GM23338 (cell line): ENCODE results near the gene PDHX. TPM values are rescaled to one million over a fixed set of nuclear protein-coding genes. Genes with fewer than 3 reads are reported as not detected.

Source experiments
- ATAC-seq: fragments of 200-7000 bp; cut with Tn5 transposase; 3 replicates; pipeline ENCODE4 v1.9.1; 2020
- DNase-seq: peaks from one replicate; pipeline ENCODE4 v3.0.0-alpha.2; 2015; ENCODE audit warnings: low spot score
- H2AFZ ChIP-seq: fragments of 200-600 bp; sonication (generic); 2 replicates; pipeline ENCODE4 v1.8.0; 2016; ENCODE audit warnings: antibody characterized with exemption, mild to moderate bottlenecking, moderate library complexity
- H3F3A ChIP-seq: fragments of 200-600 bp; sonication (generic); replicated peaks from 2 replicates; pipeline ENCODE4 v1.8.0; 2017; ENCODE audit warnings: antibody characterized with exemption, mixed run types, low read depth
- H3K27ac ChIP-seq: fragments of 200-600 bp; sonication (generic); 2 replicates; pipeline ENCODE4 v1.6.1; 2016; ENCODE audit warnings: low read depth
- H3K27me3 ChIP-seq: fragments of 200-600 bp; sonication (generic); 2 replicates; pipeline ENCODE4 v1.8.0; 2016; ENCODE audit warnings: mild to moderate bottlenecking, mixed run types, moderate library complexity; ENCODE audit not compliant: insufficient read depth
- H3K36me3 ChIP-seq: fragments of 200-600 bp; sonication (generic); 2 replicates; pipeline ENCODE4 v1.8.0; 2016; ENCODE audit warnings: mild to moderate bottlenecking; ENCODE audit not compliant: insufficient read depth
- H3K4me1 ChIP-seq: fragments of 200-600 bp; sonication (generic); 2 replicates; pipeline ENCODE4 v1.8.0; 2016; ENCODE audit warnings: mild to moderate bottlenecking, moderate library complexity; ENCODE audit not compliant: insufficient read depth
- H3K4me2 ChIP-seq: fragments of 200-600 bp; sonication (generic); 2 replicates; pipeline ENCODE4 v1.7.1; 2017; ENCODE audit warnings: mixed run types
- H3K4me3 ChIP-seq: fragments of 200-600 bp; sonication (generic); 2 replicates; pipeline ENCODE4 v1.6.1; 2016; ENCODE audit warnings: mixed run types
- H3K79me2 ChIP-seq: fragments of 200-600 bp; sonication (generic); replicated peaks from 2 replicates; pipeline ENCODE4 v1.8.0; 2017; ENCODE audit warnings: mild to moderate bottlenecking; ENCODE audit not compliant: insufficient read depth
- H3K9me2 ChIP-seq: fragments of 200-600 bp; sonication (generic); 2 replicates; pipeline ENCODE4 v1.8.0; 2017; ENCODE audit not compliant: insufficient read depth
- H4K20me1 ChIP-seq: fragments of 200-600 bp; sonication (generic); replicated peaks from 2 replicates; pipeline ENCODE4 v1.8.0; 2017; ENCODE audit warnings: mild to moderate bottlenecking; ENCODE audit not compliant: insufficient read depth
- H3K27ac Mint-ChIP-seq: 2 replicates; pipeline ENCODE4 v1.8.0; 2020; ENCODE audit warnings: inconsistent platforms, mild to moderate bottlenecking, moderate library complexity, mixed read lengths
- H3K27me3 Mint-ChIP-seq: 3 replicates; pipeline ENCODE4 v1.8.0; 2022; ENCODE audit warnings: low read depth, mild to moderate bottlenecking, moderate library complexity, mixed read lengths, inconsistent platforms; ENCODE audit not compliant: insufficient read depth, poor library complexity
- H3K36me3 Mint-ChIP-seq: 3 replicates; pipeline ENCODE4 v1.8.0; 2021; ENCODE audit warnings: low read depth, mild to moderate bottlenecking, inconsistent platforms, moderate library complexity, mixed read lengths
- H3K4me1 Mint-ChIP-seq: 3 replicates; pipeline ENCODE4 v1.8.0; 2020; ENCODE audit warnings: mild to moderate bottlenecking, inconsistent platforms, mixed read lengths
- H3K4me3 Mint-ChIP-seq: 3 replicates; pipeline ENCODE4 v1.8.0; 2021; ENCODE audit warnings: moderate library complexity, mild to moderate bottlenecking, inconsistent platforms, mixed read lengths
- H3K9me3 Mint-ChIP-seq: 3 replicates; pipeline ENCODE4 v1.8.0; 2020; ENCODE audit warnings: moderate library complexity, mild to moderate bottlenecking, inconsistent platforms, mixed read lengths
- CREB1 ChIP-seq: fragments of 250-450 bp; sonication (Bioruptor Pico); IDR thresholded peaks from 2 replicates; pipeline ENCODE4 v1.5.0; 2020; ENCODE audit warnings: low read depth, mild to moderate bottlenecking, moderate library complexity
- EZH2 ChIP-seq: fragments of 200-600 bp; sonication (generic); IDR thresholded peaks from one replicate; pipeline ENCODE4 v1.8.0; 2017; ENCODE audit warnings: antibody characterized with exemption, mild to moderate bottlenecking, low read depth; ENCODE audit not compliant: unreplicated experiment
- EZH2phosphoT487 ChIP-seq: fragments of 200-600 bp; sonication (generic); IDR thresholded peaks from one replicate; pipeline ENCODE4 v1.8.1; 2018; ENCODE audit warnings: antibody characterized with exemption; ENCODE audit not compliant: unreplicated experiment
- JUNB ChIP-seq: IDR thresholded peaks from one replicate; pipeline ENCODE4 v1.6.1; 2016; ENCODE audit warnings: antibody characterized with exemption; ENCODE audit not compliant: unreplicated experiment
- NANOG ChIP-seq: IDR thresholded peaks from 2 replicates; pipeline ENCODE4 v1.6.1; 2016; ENCODE audit warnings: antibody characterized with exemption, borderline replicate concordance
- POLR2AphosphoS5 ChIP-seq: IDR thresholded peaks from 2 replicates; pipeline ENCODE4 v1.6.1; 2016; ENCODE audit warnings: antibody characterized with exemption, low read depth
- STAT1 ChIP-seq: IDR thresholded peaks from one replicate; pipeline ENCODE4 v1.6.1; 2016; ENCODE audit warnings: antibody characterized with exemption; ENCODE audit not compliant: unreplicated experiment
- ZNF114 ChIP-seq: fragments of 250-450 bp; sonication (Bioruptor Pico); IDR thresholded peaks from 2 replicates; pipeline ENCODE4 v1.5.0; 2020; ENCODE audit warnings: mild to moderate bottlenecking, moderate library complexity
- ZNF331 ChIP-seq: fragments of 250-450 bp; sonication (Bioruptor Pico); IDR thresholded peaks from 2 replicates; pipeline ENCODE4 v1.5.0; 2020; ENCODE audit warnings: low read depth, mild to moderate bottlenecking, moderate library complexity
- polyA plus RNA-seq: library from polyadenylated mRNA; unstranded; fragments of >200 nt; fragmentation: Nextera tagmentation; extraction: Ambion mirVana; gene quantifications from 2 replicates; pipeline ENCODE4 v1.2.1, GENCODE V29; 2016
- total RNA-seq: library from RNA; depleted of rRNA; stranded (reverse); fragments of >200 nt; shearing (Covaris generic); gene quantifications from 2 replicates; pipeline ENCODE4 v1.2.3, GENCODE V29; 2014
- TF ChIP-seq, protein P1 (sequence below): IDR thresholded peaks from 2 replicates; pipeline ENCODE4 v1.6.1; 2016; ENCODE audit warnings: antibody characterized with exemption
- TF ChIP-seq, protein P2 (sequence below): IDR thresholded peaks from one replicate; pipeline ENCODE4 v1.6.1; 2018; ENCODE audit warnings: antibody characterized with exemption; ENCODE audit not compliant: unreplicated experiment
- TF ChIP-seq, protein P3 (sequence below), 2 experiments: fragments of 200-600 bp in 1 of 2; sonication (generic) in 1 of 2; conservative IDR thresholded peaks; 2 replicates each; pipeline versions ENCODE4 v1.5.1 to v1.6.1; 2016 to 2017; ENCODE audit warnings: antibody characterized with exemption in 2 of 2, low read depth in 2 of 2, mild to moderate bottlenecking in 2 of 2, moderate library complexity in 1 of 2

Gene PDHX
- total and polyA plus RNA-seq, 2 experiments from 2014 or later, result 36.9 to 40.2 TPM

DNA sequence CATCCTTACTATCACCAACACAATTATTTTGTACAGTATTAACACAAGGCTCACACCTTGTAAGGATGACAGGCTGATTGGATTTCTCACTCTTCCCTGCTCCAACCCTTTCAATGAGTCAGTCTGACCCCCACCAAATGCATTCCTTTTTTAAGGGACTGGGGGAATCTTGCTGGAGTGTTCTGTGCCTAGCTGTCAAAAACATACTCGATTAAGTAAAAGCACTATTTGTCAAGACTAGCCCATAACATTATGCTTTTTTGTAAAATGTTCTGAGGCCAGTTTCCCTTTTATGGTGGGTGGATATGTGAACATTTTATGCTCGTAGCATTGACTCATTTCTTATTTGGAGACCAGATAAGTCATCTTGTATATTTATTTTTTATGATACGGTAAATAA is 87.2 kb downstream of the PDHX start:
- H3K36me3 Mint-ChIP-seq, result no peaks in the 10 kb centered on the region
- Histone ChIP-seq H3K27ac (no peak overlapping the region), H3F3A (no peaks in the 10 kb centered on the region), H3K36me3 (no peaks in the 10 kb centered on the region), H3K27me3 (no peaks in the 10 kb centered on the region), H4K20me1 (no peaks in the 10 kb centered on the region; the same call in 1 of the 2 replicates), H3K4me1 (no peaks in the 10 kb centered on the region), H3K9me2 (peaks cover 6% of the 10 kb centered on the region), H3K79me2 (no peaks in the 10 kb centered on the region), H2AFZ (no peak overlapping the region), H3K4me2 (no peak overlapping the region), H3K4me3 (no peak overlapping the region)
- TF ChIP-seq JUNB, result no peak
- TF ChIP-seq EZH2, result no peak
- TF ChIP-seq, protein P1, sequence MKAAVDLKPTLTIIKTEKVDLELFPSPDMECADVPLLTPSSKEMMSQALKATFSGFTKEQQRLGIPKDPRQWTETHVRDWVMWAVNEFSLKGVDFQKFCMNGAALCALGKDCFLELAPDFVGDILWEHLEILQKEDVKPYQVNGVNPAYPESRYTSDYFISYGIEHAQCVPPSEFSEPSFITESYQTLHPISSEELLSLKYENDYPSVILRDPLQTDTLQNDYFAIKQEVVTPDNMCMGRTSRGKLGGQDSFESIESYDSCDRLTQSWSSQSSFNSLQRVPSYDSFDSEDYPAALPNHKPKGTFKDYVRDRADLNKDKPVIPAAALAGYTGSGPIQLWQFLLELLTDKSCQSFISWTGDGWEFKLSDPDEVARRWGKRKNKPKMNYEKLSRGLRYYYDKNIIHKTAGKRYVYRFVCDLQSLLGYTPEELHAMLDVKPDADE, result no peak
- no peak for TF ChIP-seq ZNF331 (CRISPR knock-in tag)
- no peak for TF ChIP-seq ZNF114 (CRISPR knock-in tag)
- no peak for TF ChIP-seq CREB1
- H3K4me1 Mint-ChIP-seq, result 0 out of 3 replicates have a peak, but pooled peaks cover 3% of the 10 kb centered on the region
- DNase-seq, result no peak
- no peaks in the 10 kb centered on the region for H3K9me3 Mint-ChIP-seq
- H3K4me3 Mint-ChIP-seq, result no peak overlapping the region
- H3K27ac Mint-ChIP-seq, result no peak overlapping the region
- no peak for ATAC-seq
- no peaks in the 10 kb centered on the region for H3K27me3 Mint-ChIP-seq

DNA sequence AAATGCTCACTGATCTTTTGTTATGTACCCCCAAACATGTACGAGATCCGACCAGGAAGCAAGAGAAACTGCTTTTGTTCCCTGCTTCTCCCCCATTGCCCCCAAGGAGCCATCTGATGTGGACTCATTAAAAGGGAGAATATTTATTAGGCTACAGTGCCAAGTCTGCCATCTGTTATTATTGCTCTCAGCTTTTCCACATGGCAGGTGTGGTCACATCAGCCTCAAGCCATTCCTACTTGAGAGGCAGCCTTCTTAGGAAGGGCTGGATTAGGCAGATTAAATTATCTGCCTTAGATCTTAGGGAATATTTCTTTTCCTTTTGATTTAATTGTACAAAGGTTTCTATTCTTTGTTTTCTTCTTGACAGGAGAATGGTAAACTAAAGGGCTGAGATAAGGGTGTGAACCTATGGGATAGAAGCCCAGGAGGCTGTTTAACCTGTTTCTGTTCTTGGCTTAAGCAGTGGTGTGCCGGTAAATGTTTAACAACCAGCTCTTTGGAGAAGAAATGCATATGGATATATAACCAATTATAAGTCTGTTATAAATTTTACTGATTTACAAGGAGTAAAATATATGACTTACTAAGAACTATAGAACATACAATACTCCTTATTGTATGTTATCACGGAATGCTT is 88.8 kb downstream of the PDHX start:
- no peak overlapping the region for H3K4me2 ChIP-seq
- TF ChIP-seq JUNB, result no peak
- TF ChIP-seq ZNF331 (CRISPR knock-in tag), result no peak
- TF ChIP-seq, protein P2, sequence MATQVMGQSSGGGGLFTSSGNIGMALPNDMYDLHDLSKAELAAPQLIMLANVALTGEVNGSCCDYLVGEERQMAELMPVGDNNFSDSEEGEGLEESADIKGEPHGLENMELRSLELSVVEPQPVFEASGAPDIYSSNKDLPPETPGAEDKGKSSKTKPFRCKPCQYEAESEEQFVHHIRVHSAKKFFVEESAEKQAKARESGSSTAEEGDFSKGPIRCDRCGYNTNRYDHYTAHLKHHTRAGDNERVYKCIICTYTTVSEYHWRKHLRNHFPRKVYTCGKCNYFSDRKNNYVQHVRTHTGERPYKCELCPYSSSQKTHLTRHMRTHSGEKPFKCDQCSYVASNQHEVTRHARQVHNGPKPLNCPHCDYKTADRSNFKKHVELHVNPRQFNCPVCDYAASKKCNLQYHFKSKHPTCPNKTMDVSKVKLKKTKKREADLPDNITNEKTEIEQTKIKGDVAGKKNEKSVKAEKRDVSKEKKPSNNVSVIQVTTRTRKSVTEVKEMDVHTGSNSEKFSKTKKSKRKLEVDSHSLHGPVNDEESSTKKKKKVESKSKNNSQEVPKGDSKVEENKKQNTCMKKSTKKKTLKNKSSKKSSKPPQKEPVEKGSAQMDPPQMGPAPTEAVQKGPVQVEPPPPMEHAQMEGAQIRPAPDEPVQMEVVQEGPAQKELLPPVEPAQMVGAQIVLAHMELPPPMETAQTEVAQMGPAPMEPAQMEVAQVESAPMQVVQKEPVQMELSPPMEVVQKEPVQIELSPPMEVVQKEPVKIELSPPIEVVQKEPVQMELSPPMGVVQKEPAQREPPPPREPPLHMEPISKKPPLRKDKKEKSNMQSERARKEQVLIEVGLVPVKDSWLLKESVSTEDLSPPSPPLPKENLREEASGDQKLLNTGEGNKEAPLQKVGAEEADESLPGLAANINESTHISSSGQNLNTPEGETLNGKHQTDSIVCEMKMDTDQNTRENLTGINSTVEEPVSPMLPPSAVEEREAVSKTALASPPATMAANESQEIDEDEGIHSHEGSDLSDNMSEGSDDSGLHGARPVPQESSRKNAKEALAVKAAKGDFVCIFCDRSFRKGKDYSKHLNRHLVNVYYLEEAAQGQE, result no peak
- TF ChIP-seq EZH2, result no peak
- TF ChIP-seq, protein P3, sequence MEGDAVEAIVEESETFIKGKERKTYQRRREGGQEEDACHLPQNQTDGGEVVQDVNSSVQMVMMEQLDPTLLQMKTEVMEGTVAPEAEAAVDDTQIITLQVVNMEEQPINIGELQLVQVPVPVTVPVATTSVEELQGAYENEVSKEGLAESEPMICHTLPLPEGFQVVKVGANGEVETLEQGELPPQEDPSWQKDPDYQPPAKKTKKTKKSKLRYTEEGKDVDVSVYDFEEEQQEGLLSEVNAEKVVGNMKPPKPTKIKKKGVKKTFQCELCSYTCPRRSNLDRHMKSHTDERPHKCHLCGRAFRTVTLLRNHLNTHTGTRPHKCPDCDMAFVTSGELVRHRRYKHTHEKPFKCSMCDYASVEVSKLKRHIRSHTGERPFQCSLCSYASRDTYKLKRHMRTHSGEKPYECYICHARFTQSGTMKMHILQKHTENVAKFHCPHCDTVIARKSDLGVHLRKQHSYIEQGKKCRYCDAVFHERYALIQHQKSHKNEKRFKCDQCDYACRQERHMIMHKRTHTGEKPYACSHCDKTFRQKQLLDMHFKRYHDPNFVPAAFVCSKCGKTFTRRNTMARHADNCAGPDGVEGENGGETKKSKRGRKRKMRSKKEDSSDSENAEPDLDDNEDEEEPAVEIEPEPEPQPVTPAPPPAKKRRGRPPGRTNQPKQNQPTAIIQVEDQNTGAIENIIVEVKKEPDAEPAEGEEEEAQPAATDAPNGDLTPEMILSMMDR (conservative IDR thresholded peaks at IDR 0.05; ENCODE audit: low read depth in 2 of 2), result no peak
- TF ChIP-seq, protein P1, result no peak
- no peak for TF ChIP-seq EZH2phosphoT487
- TF ChIP-seq POLR2AphosphoS5, result no peak
- TF ChIP-seq CREB1, result no peak
- TF ChIP-seq STAT1, result no peak
- TF ChIP-seq NANOG, result no peak
- H3K4me1 ChIP-seq, result peaks cover 6% of the 10 kb centered on the region; the same call in 1 of the 2 replicates
- no peaks in the 10 kb centered on the region for H3F3A ChIP-seq
- H3K9me2 ChIP-seq, result peaks cover 6% of the 10 kb centered on the region
- Mint-ChIP-seq H3K4me3 (no peak overlapping the region), H3K27me3 (no peaks in the 10 kb centered on the region), H3K9me3 (no peaks in the 10 kb centered on the region), H3K36me3 (no peaks in the 10 kb centered on the region), H3K27ac (no peak overlapping the region), H3K4me1 (peaks cover 9% of the 10 kb centered on the region)
- DNase-seq, result no peak
- no peaks in the 10 kb centered on the region; the same call in 1 of the 2 replicates for H4K20me1 ChIP-seq
- H3K27me3 ChIP-seq, result no peaks in the 10 kb centered on the region
- no peak overlapping the region for H3K27ac ChIP-seq
- H2AFZ ChIP-seq, result no peak overlapping the region
- no peaks in the 10 kb centered on the region for H3K79me2 ChIP-seq
- H3K36me3 ChIP-seq, result no peaks in the 10 kb centered on the region
- H3K4me3 ChIP-seq, result no peak overlapping the region
- no peak for ATAC-seq
